Glutamatergic neuron (in vitro differentiated cells): ENCODE measurements around the gene SERPINB13. TPM values are rescaled to one million over a fixed set of nuclear protein-coding genes. Genes with fewer than 3 reads are reported as not detected.

Source experiments
- DNase-seq: peaks from one replicate; pipeline ENCODE4 v3.0.0; 2022
- H3K27ac Mint-ChIP-seq: one replicate; pipeline ENCODE4 v1.8.0; 2020; ENCODE audit warnings: mild to moderate bottlenecking, mixed read lengths, inconsistent platforms; ENCODE audit not compliant: unreplicated experiment
- H3K27me3 Mint-ChIP-seq: one replicate; pipeline ENCODE4 v1.8.0; 2020; ENCODE audit warnings: mild to moderate bottlenecking, moderate library complexity, mixed read lengths, inconsistent platforms; ENCODE audit not compliant: unreplicated experiment
- H3K36me3 Mint-ChIP-seq: one replicate; pipeline ENCODE4 v1.8.0; 2020; ENCODE audit warnings: mild to moderate bottlenecking, mixed read lengths, inconsistent platforms; ENCODE audit not compliant: unreplicated experiment
- H3K4me1 Mint-ChIP-seq: one replicate; pipeline ENCODE4 v1.8.0; 2020; ENCODE audit warnings: mild to moderate bottlenecking, low read depth, mixed read lengths, inconsistent platforms; ENCODE audit not compliant: unreplicated experiment
- H3K4me3 Mint-ChIP-seq: one replicate; pipeline ENCODE4 v1.8.0; 2020; ENCODE audit warnings: mild to moderate bottlenecking, mixed read lengths, inconsistent platforms; ENCODE audit not compliant: unreplicated experiment
- H3K9me3 Mint-ChIP-seq: one replicate; pipeline ENCODE4 v1.8.0; 2020; ENCODE audit warnings: mild to moderate bottlenecking, moderate library complexity, mixed read lengths, inconsistent platforms; ENCODE audit not compliant: unreplicated experiment
- total RNA-seq: library from RNA; stranded (reverse); fragmentation: NEBNext Ultra II Directional; extraction: Animal tissue kit (Norgen Biotek cat#: 25700); gene quantifications from one replicate; pipeline ENCODE4 v1.2.1, GENCODE V29; 2021; ENCODE audit not compliant: unreplicated experiment
- TF ChIP-seq, protein P1 (sequence below): fragments of 200-600 bp; sonication (generic); IDR thresholded peaks from one replicate; pipeline ENCODE4 v1.5.0; 2021; ENCODE audit not compliant: partially characterized antibody, unreplicated experiment

Gene SERPINB13
- total RNA-seq, 1 donor from 2014 or later, result not detected

DNA sequence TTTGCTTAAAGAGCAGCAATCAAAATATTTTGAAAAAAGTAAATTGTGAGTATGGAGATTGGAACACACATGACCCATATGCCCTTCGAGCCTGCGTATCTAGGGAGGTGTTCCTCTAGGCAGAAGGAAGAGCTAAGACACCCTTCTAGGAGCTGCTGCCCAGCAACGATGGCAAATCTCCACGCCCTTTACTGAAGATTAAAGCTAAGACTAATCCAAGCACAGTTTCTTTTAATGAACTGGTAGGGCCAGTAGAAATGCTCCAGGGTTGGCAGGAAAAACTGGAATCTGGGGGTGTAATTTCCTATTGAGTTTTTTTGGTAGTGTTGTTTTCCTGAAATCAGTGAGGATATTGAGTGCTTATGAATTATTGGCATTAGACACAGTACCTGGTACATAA is 712 bp upstream of the SERPINB13 start:
- Mint-ChIP-seq H3K4me1 (no peaks in the 10 kb centered on the region), H3K27ac (no peak overlapping the region), H3K27me3 (no peaks in the 10 kb centered on the region), H3K4me3 (no peak overlapping the region), H3K36me3 (no peaks in the 10 kb centered on the region), H3K9me3 (peaks cover 1% of the 10 kb centered on the region)
- DNase-seq, result no peak
- TF ChIP-seq, protein P1, sequence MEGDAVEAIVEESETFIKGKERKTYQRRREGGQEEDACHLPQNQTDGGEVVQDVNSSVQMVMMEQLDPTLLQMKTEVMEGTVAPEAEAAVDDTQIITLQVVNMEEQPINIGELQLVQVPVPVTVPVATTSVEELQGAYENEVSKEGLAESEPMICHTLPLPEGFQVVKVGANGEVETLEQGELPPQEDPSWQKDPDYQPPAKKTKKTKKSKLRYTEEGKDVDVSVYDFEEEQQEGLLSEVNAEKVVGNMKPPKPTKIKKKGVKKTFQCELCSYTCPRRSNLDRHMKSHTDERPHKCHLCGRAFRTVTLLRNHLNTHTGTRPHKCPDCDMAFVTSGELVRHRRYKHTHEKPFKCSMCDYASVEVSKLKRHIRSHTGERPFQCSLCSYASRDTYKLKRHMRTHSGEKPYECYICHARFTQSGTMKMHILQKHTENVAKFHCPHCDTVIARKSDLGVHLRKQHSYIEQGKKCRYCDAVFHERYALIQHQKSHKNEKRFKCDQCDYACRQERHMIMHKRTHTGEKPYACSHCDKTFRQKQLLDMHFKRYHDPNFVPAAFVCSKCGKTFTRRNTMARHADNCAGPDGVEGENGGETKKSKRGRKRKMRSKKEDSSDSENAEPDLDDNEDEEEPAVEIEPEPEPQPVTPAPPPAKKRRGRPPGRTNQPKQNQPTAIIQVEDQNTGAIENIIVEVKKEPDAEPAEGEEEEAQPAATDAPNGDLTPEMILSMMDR, result no peak

DNA sequence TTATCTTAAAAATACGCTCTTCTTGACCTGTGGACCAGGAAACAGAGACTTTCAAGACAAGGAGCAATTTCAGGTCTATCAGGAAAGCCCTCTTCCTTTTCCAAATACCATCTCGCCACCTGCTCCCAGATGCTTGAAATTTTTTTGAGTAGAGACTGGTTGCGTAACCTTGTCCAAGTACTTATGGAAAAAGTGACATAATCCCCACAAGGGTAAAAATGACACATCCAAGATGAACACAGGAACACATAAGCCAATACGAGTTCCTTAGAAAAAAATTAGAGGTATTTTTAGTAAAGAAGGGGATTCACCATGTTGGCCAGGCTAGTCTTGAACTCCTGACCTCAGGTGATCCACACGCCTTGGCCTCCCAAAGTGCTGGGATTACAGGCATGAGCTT is 1.8 kb downstream of the SERPINB13 start:
- H3K27me3 Mint-ChIP-seq, result no peaks in the 10 kb centered on the region
- no peak for DNase-seq
- H3K4me1 Mint-ChIP-seq, result no peaks in the 10 kb centered on the region
- TF ChIP-seq, protein P1, result no peak
- H3K4me3 Mint-ChIP-seq, result no peak overlapping the region
- peaks cover 1% of the 10 kb centered on the region for H3K9me3 Mint-ChIP-seq
- no peak overlapping the region for H3K27ac Mint-ChIP-seq
- no peaks in the 10 kb centered on the region for H3K36me3 Mint-ChIP-seq

DNA sequence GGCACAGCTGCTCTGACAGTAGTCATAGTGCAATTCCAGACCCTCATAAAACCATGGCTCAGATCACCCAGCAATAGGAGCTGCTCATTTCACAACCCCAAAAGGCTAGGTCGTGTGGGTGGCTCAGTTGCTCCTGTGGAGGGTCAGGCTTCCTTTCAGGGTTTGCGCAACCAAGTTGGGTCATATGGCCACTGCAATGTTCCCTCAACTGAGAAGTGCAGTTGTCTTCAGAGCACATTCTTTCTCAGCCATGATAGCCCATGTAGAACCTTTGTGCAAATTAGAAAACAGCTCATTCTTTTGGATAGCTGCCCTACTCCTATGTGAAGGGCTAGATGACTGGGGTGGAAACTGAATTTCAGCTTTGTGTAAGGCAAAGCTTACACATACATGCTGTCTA is 3.2 kb downstream of the SERPINB13 start:
- Mint-ChIP-seq H3K9me3 (peaks cover 1% of the 10 kb centered on the region), H3K4me3 (no peak overlapping the region), H3K27me3 (no peaks in the 10 kb centered on the region), H3K36me3 (no peaks in the 10 kb centered on the region), H3K4me1 (no peaks in the 10 kb centered on the region), H3K27ac (no peak overlapping the region)
- TF ChIP-seq, protein P1, result no peak
- DNase-seq, result no peak

DNA sequence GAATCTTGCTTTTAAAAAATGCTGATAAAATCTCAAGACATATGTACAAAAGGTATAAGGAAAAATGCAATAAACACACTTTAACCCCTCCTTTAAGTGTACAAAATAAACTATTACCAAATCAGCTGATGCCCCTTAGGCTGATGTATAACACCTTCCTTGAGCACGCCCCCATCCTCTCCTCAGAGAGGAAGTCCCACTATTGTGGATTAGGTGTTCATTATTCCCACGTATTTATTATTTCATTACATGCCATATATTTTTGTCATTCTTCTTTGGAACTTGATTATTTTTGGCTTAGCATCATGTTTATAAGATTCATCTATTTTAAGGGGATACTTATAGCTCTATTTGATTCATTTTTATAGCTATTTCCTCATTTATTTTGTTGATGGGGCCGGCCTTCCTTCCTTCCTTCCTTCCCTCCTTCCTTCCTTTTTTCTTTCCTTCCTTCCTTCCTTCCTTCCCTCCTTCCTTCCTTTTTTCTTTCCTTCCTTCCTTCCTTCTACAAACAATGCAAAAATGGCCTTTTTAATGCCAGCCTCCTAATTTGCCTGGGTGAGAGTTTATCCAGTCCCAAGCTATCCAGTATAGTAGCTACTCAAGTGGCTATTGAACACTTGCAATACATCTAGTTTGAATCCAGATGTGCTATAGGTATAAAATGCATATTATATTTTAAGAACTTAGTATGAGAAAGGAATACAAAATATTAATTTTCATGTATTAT is 4.0 kb downstream of the SERPINB13 start:
- DNase-seq, result no peak
- no peaks in the 10 kb centered on the region for H3K27me3 Mint-ChIP-seq
- H3K9me3 Mint-ChIP-seq, result peaks cover 1% of the 10 kb centered on the region
- H3K27ac Mint-ChIP-seq, result no peak overlapping the region
- TF ChIP-seq, protein P1, result no peak
- H3K36me3 Mint-ChIP-seq, result no peaks in the 10 kb centered on the region
- H3K4me1 Mint-ChIP-seq, result no peaks in the 10 kb centered on the region
- H3K4me3 Mint-ChIP-seq, result no peak overlapping the region

DNA sequence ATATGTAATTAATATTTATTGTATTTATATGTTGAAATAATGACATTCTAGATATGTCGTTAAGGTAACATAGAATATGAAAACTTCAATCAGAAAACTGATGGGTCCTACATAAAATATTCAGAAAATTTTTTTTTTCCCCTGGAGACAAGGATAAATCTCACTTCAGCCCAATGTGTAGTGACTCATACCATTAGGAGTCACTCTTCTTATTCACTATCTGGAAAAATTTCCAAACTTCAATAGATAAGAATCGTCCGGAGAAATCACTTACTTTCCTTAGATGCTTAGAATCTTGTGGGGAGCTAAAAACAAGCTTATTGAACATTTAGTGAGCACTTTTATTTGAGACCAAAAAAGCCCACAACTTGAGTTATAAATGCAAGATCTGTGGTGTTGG is 4.6 kb downstream of the SERPINB13 start:
- no peaks in the 10 kb centered on the region for H3K27me3 Mint-ChIP-seq
- no peak overlapping the region for H3K27ac Mint-ChIP-seq
- no peaks in the 10 kb centered on the region for H3K4me1 Mint-ChIP-seq
- H3K4me3 Mint-ChIP-seq, result no peak overlapping the region
- no peaks in the 10 kb centered on the region for H3K36me3 Mint-ChIP-seq
- peaks cover 1% of the 10 kb centered on the region for H3K9me3 Mint-ChIP-seq
- TF ChIP-seq, protein P1, result no peak
- DNase-seq, result no peak
